ENCODE measurements around the gene HEG1. TPM values are rescaled to one million over a fixed set of nuclear protein-coding genes. Genes with fewer than 3 reads are reported as not detected.

Gene HEG1
- total and polyA plus RNA-seq, 2 of the 13 experiments (the other 11 are each of a cell fraction or from before 2014, with no cell fraction given): 10.7 to 18.2 TPM

DNA sequence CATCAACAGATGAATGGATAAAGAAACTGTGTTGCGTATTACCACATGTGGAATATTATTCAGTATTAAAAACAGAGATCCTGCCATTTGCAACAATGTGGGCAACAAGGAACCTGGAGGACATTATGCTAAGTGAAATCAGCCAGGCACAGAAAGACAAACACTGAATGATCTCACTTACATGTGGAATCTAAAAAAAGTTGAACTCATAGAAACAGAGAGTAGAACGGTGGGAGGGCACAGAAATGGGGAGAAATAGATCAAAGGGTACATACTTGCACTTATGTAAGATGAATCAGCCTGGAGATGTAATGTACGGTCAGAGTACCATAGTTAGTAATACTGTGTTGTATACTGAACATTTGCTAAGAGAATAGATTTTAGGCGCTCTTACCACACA is 91.4 kb downstream of the HEG1 start (continued):
- TF ChIP-seq, protein P1, sequence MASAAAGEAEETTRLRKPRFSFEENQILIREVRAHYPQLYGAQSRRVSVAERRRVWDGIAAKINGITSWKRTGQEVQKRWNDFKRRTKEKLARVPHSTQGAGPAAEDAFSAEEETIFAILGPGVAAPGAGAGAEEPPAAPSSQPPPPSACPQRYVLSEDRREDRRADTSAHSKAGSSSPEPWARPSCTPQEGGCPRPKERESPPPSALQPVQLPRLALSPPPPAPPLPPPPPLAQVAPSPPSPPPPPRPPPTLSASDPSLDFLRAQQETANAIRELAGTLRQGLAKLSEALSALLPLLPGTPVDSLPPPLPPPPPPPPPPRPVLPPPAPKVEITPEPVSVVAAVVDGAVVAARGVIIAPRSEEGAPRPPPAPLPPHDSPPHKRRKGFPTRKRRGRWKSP (CRISPR knock-in tag; IDR thresholded peaks at IDR 0.05): no peak
- TF ChIP-seq ZMYM4 (CRISPR knock-in tag; IDR thresholded peaks at IDR 0.05) (no peak), ZFP36L2 (CRISPR knock-in tag; IDR thresholded peaks at IDR 0.05) (no peak), SOX5 (CRISPR knock-in tag; IDR thresholded peaks at IDR 0.05; ENCODE audit: borderline replicate concordance) (peak; percentile 54; the same call in 1 of the 2 replicates), ZNF30 (CRISPR knock-in tag; IDR thresholded peaks at IDR 0.05) (no peak), ZNF678 (CRISPR knock-in tag; IDR thresholded peaks at IDR 0.05) (no peak), ZNF431 (CRISPR knock-in tag; IDR thresholded peaks at IDR 0.05; ENCODE audit: borderline replicate concordance, low read depth) (no peak), HNRNPLL (IDR thresholded peaks at IDR 0.05; ENCODE audit: low read depth, low read length, poor library complexity, severe bottlenecking) (no peak), ZNF138 (CRISPR knock-in tag; IDR thresholded peaks at IDR 0.05; ENCODE audit: low read depth) (no peak), YEATS2 (CRISPR knock-in tag; IDR thresholded peaks at IDR 0.05; ENCODE audit: borderline replicate concordance) (no peak), HMG20A (CRISPR knock-in tag; IDR thresholded peaks at IDR 0.05; ENCODE audit: borderline replicate concordance) (peak; percentile 34; the same call in 1 of the 2 replicates), HHEX (CRISPR knock-in tag; IDR thresholded peaks at IDR 0.05) (no peak), GPN1 (CRISPR knock-in tag; IDR thresholded peaks at IDR 0.05; ENCODE audit: borderline replicate concordance) (no peak), PTBP1 (IDR thresholded peaks at IDR 0.05; ENCODE audit: low read depth, low read length, poor library complexity, severe bottlenecking) (no peak), ZNF280D (CRISPR knock-in tag; IDR thresholded peaks at IDR 0.05) (no peak), GABPA (IDR thresholded peaks at IDR 0.05; ENCODE audit: low read depth, low read length) (no peak), GABPA (CRISPR knock-in tag; IDR thresholded peaks at IDR 0.05; ENCODE audit: low read depth) (no peak), LCORL (IDR thresholded peaks at IDR 0.05) (peak; percentile 37; the same call in 1 of the 2 replicates), LCORL (CRISPR knock-in tag; IDR thresholded peaks at IDR 0.05) (no peak), ZC3H13 (CRISPR knock-in tag; IDR thresholded peaks at IDR 0.05) (no peak), ZNF253 (CRISPR knock-in tag; IDR thresholded peaks at IDR 0.05; ENCODE audit: borderline replicate concordance) (no peak)
- TF ChIP-seq, protein P2, sequence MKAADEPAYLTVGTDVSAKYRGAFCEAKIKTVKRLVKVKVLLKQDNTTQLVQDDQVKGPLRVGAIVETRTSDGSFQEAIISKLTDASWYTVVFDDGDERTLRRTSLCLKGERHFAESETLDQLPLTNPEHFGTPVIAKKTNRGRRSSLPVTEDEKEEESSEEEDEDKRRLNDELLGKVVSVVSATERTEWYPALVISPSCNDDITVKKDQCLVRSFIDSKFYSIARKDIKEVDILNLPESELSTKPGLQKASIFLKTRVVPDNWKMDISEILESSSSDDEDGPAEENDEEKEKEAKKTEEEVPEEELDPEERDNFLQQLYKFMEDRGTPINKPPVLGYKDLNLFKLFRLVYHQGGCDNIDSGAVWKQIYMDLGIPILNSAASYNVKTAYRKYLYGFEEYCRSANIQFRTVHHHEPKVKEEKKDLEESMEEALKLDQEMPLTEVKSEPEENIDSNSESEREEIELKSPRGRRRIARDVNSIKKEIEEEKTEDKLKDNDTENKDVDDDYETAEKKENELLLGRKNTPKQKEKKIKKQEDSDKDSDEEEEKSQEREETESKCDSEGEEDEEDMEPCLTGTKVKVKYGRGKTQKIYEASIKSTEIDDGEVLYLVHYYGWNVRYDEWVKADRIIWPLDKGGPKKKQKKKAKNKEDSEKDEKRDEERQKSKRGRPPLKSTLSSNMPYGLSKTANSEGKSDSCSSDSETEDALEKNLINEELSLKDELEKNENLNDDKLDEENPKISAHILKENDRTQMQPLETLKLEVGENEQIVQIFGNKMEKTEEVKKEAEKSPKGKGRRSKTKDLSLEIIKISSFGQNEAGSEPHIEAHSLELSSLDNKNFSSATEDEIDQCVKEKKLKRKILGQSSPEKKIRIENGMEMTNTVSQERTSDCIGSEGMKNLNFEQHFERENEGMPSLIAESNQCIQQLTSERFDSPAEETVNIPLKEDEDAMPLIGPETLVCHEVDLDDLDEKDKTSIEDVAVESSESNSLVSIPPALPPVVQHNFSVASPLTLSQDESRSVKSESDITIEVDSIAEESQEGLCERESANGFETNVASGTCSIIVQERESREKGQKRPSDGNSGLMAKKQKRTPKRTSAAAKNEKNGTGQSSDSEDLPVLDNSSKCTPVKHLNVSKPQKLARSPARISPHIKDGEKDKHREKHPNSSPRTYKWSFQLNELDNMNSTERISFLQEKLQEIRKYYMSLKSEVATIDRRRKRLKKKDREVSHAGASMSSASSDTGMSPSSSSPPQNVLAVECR (CRISPR knock-in tag; IDR thresholded peaks at IDR 0.05; ENCODE audit: borderline replicate concordance): no peak
- TF ChIP-seq, protein P3, sequence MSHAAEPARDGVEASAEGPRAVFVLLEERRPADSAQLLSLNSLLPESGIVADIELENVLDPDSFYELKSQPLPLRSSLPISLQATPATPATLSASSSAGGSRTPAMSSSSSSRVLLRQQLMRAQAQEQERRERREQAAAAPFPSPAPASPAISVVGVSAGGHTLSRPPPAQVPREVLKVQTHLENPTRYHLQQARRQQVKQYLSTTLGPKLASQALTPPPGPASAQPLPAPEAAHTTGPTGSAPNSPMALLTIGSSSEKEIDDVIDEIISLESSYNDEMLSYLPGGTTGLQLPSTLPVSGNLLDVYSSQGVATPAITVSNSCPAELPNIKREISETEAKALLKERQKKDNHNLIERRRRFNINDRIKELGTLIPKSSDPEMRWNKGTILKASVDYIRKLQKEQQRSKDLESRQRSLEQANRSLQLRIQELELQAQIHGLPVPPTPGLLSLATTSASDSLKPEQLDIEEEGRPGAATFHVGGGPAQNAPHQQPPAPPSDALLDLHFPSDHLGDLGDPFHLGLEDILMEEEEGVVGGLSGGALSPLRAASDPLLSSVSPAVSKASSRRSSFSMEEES (CRISPR knock-in tag; IDR thresholded peaks at IDR 0.05): no peak

Data from HepG2 (cell line).